CD1c-positive myeloid dendritic cell (primary cell): ENCODE data around the gene ZNF121.
A peak's percentile ranks its signal among the peaks of the same experiment; 100 is the strongest.
"Not testable (repeated sequence)": the region's sequence is repeated elsewhere in the genome, so short reads cannot be mapped to it uniquely, and the experiment has no call there.

Experiments used
- DNase-seq: peaks from one replicate; pipeline ENCODE4 v3.0.0-alpha.2; 2016; ENCODE audit errors: extremely low spot score

The ZNF121 gene

DNA sequence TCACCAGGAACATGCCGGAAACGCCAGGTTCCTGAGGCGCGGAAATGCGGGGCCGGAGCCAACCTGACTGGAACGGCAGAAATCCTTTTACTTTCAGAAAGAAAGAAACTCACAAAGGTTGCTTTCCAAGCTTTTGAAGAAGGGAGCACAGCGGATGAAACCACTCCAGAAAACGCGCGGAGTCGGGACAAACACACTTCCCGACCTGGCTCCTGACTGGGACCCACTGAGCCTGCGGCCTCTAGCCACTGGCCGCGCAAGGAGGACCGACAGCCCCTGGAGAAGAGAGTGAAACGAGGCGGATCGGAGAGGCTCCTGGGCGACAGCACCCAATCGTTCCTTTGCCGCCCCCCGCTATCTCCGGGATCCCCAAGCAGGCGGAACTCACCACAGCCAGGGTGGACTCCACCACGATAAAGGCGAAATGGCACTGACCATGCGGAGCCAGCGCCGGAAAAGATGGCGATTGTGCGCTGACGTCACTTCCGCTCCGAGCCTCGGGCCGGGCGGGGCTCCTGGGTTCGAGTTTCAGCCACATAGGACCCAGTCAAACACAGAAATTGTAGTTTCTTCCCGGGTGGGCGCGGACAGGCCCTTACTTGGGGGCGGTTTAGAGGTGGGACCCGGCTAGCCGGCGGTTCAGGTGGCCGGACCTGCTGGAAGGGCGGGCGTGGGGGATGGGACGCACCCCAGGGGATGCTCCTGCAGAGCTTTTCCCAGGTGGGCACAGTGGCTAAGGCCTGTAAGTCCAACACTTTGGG, at the start of gene ZNF121:
TSS of gene ZNF121 (minus strand) at position 432 of the 761 bp plus-strand sequence. CDS start 16,407 bp downstream, outside the sequence.
- DNase-seq: peak; percentile 89

DNA sequence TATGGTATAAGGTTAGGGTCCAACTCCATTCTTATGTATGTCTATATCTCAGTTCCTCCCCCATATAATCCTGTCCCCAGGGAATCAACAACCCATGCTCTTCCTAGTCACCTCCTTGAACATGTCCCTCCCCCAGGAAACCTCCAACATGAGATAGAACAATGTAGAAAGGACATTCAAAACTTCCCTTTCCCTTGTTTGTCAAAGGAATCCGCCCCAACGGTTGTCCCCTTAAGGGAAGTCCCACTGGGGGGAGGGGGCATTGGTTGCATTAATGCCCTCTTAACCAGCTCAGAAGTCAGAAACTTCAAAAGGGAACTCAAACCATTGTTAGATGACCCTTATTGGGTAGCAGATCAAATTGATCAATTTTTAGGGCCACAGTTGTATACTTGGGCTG, 43.6 kb upstream of the ZNF121 start:
- DNase-seq: no peak

DNA sequence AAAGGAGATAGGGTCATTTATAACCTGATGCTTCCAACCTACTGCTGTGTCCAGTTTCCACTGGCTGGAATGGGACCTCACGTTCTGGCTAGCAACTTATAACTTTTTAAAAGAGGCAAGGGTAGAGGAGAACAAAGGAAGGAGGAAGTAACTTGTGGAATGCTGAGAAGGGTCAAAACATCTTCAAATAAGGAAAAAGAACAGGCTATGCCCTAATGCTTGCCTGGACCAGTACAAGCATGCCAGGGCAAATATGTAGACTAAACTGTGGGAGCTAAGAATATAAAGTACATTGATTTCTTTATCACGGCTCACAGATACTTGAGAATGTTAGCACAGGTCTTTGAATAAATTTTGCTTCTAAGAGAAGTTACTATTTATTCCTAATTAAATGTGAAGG, 38.2 kb upstream of the ZNF121 start:
- no peak for DNase-seq

- DNase-seq: peak; percentile 93
These were observed 37.1 kb upstream of the ZNF121 start, which contains the start of gene ZNF561 for GRCh38 chr19:9621156-9622037. TSS of gene ZNF561 (minus strand) at chr19:9621232. CDS start at chr19:9619456, 1,776 bp downstream.

- no peak for DNase-seq
These were observed 36.5 kb upstream of the ZNF121 start for GRCh38 chr19:9620842-9621155.

- DNase-seq: no peak
These were observed 31.5 kb upstream of the ZNF121 start for GRCh38 chr19:9615844-9616243.

DNA sequence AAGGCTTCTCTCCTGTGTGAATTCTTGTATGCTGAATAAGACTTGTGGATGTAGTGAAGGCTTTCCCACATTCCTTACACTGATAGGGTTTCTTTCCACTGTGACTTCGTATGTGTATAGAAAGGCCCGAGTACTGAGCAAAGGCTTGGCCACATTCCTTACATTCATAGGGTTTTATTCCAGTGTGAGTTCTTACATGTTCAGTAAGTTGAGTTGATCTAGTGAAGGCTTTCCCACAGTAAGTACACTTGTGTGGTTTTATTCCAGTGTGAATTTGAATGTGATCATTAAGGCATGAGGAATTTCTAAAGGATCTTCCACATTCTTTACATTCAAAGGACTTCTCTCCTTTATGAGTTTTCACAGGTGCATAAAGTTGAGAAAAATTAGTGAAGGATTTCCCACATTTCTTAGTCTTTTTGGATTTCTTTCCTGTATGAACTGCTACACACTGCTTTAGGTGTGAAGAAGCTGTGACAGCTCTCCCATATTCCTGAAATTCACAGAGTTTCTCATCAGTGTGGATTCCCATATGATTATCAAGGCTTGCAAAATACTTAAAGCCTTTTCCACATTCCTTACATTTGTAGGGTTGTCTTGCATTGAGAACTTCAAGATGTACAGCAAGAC, 26.3 kb upstream of the ZNF121 start:
- DNase-seq: no peak

DNA sequence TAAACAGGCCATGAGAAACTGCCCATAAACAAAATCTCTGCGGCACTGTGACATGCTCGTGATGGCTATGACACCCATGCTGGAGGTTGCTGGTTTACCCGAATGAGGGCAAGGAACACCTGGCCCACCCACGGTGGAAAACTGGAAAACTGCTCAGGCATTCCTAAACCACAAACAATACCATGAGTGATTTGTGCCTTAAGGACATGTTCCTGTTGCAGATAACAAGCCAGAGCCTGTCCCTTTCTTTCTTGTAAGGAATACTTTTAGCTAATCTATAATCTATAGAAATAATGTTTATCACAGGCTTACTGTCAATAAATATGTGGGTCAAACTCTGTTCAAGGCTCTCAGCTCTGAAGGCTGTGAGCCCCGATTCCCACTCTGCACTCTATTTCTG, 24.6 kb upstream of the ZNF121 start:
- no peak for DNase-seq

DNA sequence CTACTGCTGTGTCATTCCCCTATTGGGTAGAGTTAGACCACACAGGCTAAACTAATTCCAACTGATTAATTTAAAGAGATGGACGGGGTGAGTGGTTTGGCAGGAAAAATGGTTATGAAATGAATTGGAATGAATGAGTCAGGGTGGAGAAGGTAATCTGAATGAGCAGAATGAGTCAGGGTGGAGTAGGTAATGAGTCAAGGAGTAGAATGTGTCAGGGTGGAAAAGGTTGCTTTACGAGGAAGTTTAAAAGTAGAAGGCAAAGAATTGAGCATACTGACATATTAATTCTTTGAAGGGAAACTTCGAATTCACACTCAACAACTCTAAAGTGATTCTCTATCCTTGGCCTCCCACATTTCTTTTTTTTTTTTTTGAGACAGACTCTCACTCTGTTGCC, 12.7 kb upstream of the ZNF121 start:
- no peak for DNase-seq

DNA sequence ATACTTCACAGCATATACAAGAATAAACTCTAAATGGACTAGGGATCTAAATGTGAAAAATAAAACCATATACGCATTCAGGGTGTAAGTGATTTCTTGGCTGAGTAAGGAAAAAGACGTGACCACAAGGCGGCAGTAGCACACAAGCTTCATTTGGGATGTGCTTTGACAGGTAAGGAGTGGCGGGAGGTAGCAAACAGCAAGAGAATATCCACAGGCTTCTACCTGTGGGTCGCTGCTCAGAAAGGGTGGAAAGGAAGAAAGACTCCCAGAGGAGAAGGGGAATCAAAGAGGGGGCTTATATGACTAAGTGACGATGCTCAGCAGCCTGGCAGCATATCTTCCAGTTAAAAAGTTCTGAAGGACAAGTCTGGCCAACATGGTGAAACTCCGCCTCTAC, 2.5 kb upstream of the ZNF121 start:
- peak; percentile 74 for DNase-seq

DNA sequence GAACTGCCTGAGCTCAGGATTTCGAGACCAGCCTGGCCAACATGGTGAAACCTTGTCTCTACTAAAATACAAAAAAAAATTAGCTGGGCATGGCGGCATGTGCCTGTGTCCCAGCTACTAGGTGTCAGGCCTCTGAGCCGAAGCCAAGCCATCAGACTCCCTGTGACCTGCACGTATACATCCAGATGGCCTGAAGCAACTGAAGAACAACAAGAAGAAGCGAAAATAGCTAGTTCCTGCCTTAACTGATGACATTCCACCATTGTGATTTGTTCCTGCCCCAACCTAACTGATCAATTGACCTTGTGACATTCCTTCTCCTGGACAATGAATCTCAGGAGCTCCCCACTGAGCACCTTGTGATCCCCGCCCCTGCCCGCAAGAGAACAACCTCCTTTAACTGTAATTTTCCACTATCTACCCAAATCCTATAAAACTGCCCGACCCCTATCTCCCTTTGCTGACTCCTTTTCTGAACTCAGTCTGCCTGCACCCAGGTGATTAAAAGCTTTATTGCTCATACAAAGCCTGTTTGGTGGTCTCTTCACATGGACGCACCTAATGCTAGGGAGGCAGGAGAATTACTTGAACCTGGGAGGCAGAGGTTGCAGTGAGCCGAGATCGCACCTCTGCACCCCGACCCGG, 2.1 kb downstream of the ZNF121 start:
- DNase-seq: not testable (repeated sequence)

DNA sequence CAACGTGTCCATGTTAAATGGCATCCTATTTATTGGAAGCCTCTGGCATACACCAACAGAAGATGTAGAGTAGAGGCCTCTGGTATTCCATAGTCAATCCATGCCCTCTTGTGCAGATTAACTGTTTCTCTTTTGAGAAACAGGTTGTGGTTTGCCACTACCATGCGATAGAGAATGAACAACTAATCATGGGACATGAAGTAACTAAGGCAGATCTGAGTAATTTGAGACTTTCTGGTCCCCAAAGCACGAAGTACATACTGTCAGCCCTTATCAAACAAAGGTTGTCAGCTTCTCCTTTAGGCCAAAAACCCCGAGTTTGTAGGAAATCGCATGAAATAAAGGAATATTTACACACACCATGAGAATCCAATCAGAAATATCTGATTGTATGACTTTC, 3.6 kb downstream of the ZNF121 start:
- no peak for DNase-seq

GRCh38 chr19:9570255-9570654, 14.0 kb downstream of the ZNF121 start:
- DNase-seq: no peak

DNA sequence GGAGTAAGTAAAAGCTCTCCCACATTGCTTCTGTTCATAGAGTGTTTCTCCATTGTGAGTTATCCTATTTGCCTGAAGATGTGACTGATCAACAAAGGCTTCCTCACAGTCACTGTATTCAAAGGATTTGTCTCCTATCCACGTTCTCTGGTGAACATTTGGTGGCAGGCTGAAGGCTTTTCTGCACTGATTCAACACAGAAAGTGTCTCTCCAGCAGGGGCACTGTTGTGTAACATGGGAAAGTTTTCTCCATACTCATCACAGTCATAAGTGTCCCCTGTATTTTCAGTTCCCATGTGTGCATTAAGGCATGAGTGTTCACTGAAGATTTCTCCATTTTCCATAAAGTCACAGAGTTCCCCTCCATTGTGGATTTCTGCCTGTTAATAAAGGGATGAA, 17.6 kb downstream of the ZNF121 start:
- DNase-seq: peak; percentile 5

DNA sequence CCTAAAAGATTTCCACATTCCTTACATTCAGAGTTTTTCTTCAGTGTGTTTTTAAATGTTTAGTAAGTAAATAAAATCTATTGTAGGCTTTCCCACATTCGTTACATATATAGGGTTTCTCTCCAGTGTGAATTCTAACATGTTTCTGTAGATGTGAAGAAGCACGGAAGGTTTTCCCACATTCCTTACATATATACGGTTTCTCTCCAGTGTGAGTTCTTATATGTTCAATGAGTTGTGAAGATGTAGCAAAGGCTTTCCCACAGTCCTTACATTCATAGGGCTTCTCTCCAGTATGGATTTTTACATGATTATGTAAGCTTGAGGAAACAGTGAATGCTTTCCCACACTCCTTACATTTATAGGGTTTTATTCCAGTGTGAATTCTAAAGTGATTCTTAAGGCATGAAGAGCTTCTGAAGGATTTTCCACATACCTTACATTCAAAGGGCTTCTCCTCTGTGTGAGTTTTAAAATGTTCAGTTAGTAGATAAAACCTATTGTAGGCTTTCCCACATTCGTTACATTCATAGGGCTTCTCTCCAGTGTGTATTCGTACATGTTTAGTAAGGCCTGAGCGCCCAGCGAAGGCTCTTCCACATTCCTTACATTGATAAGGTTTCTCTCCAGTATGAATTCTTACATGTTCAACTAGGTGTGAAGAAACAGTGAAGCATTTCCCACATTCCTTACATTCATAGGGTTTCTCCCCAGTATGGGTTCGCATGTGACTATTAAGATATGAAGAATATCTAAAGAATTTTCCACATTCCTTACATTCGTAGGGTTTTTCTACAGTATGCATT, 18.2 kb downstream of the ZNF121 start:
- peak; percentile 11 for DNase-seq

DNA sequence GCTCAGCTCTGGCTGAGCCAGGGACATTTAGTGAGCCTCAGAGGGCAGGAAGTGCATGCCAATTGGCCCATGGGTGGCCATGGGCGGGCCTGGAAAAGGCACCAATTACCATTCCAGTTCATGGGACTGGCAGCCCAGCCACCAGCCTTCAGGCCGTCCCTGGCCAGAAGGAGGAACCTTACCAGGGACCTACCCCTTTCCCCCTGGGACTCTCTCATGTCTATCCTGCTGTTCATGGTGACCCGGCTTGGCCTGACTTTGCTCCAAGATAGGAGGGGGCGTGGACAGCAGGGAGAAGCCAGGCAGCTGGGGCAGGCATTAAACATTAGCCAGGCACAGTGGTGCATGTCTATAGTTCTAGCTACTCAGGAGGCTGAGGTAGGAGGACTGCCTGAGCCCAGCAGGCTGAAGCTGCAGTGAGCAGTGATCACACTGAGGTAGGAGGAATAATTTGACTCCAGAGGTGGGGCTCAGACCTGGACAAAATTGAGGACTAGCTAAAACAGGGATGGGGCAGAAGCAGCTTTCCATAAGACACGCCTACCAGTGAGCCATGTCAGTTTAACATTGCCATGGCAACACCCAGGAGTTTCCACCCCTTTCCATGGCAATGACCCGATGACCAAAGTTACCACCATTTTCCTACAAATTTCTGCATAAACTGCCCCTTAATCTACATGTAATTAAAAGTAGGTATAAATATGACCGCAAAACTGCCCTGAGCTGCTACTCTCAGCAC, 31.6 kb downstream of the ZNF121 start:
- no peak for DNase-seq

GRCh38 chr19:9547870-9548269, 36.4 kb downstream of the ZNF121 start:
- no peak for DNase-seq

DNA sequence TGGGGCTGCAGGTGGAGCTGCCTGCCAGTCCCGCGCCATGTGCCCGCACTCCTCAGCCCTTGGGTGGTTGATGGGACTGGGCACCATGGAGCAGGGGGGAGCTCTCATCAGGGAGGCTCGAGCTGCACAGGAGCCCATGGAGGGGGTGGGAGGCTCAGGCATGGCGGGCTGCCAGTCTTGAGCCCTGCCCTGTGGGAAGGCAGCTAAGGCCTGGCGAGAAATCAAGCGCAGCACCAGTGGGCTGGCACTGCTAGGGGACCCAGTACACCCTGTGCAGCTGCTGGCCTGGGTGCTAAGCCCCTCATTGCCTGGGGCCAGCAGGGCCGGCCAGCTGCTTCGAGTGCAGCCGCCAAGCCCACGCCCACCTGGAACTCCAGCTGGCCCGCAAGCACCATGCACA, 43.0 kb downstream of the ZNF121 start:
- not testable (repeated sequence) for DNase-seq

DNA sequence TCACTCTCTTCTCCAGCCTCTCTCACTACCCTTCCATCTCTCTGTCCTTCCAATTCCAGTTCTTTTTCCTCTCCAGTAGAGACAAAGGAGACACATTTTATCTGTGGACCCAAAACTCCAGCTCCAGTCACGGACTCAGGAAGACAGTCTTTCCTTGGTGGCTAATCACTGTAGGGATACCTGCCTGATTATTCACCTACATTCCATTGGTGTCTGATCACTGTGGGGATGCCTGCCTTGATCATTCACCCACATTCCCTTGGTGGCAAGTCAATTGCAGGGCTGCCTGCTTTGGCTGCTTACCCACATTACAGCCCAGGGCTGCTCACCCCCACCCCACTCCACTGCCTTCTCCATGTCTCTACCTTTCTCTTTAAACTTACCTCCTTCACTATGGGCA, 44.4 kb downstream of the ZNF121 start:
- not testable (repeated sequence) for DNase-seq

GRCh38 chr19:9539201-9539600, 45.1 kb downstream of the ZNF121 start:
- not testable (repeated sequence) for DNase-seq
